Ovary (tissue), 9 donors: ENCODE data around the gene ING2. TPM values are rescaled to one million over a fixed set of nuclear protein-coding genes. Genes with fewer than 3 reads are reported as not detected.

Source experiments
- DNase-seq, 5 donors: peaks; one replicate each; pipeline ENCODE4 v3.0.0-alpha.2; 2019 to 2020
- H3K27ac ChIP-seq, 2 donors: fragments of 200-600 bp; one replicate each; pipeline versions ENCODE4 v1.5.1 to v1.8.0; 2019 to 2022
- H3K27me3 ChIP-seq: fragments of 200-600 bp; one replicate; pipeline ENCODE4 v1.8.0; 2022
- H3K36me3 ChIP-seq: fragments of 200-600 bp; sonication (generic); one replicate; pipeline ENCODE4 v1.5.1; 2019
- H3K4me1 ChIP-seq: one replicate; pipeline ENCODE4 v1.8.1; 2013; ENCODE audit warnings: mild to moderate bottlenecking, moderate library complexity; ENCODE audit not compliant: insufficient read depth
- H3K4me3 ChIP-seq: fragments of 200-600 bp; sonication (generic); one replicate; pipeline ENCODE4 v1.5.1; 2017
- H3K9me3 ChIP-seq, 2 donors: fragments of 200-600 bp in 1 of 2; sonication (generic) in 1 of 2; one replicate each; pipeline versions ENCODE4 v1.5.1 to v1.8.1; 2013 to 2019; ENCODE audit warnings: mild to moderate bottlenecking in 1 of 2, moderate library complexity in 1 of 2
- CTCF ChIP-seq, 3 donors: fragments of 450-650 bp in 2 of 3; fragments of 200-600 bp in 1 of 3; IDR thresholded peaks; one replicate each; pipeline versions ENCODE4 v1.5.1 to v1.8.0; 2016 to 2022; ENCODE audit warnings: antibody characterized with exemption in 3 of 3, mild to moderate bottlenecking in 1 of 3
- EP300 ChIP-seq: sonication (generic); formaldehyde crosslinking; IDR thresholded peaks from one replicate; pipeline ENCODE4 v1.6.1; 2017; ENCODE audit warnings: antibody characterized with exemption
- POLR2A ChIP-seq: fragments of 450-650 bp; IDR thresholded peaks from one replicate; pipeline ENCODE4 v1.6.1; 2017; ENCODE audit warnings: antibody characterized with exemption, mild to moderate bottlenecking, moderate library complexity
- WGBS, 3 donors: extraction: QIAGEN DNeasy Blood & Tissue Kit in 1 of 3; methylation state at CpG; one replicate each; pipeline versions ENCODE4 v1.1.5 to v1.1.7; 2013 to 2017; 5-methylcytosine and 5-hydroxymethylcytosine counted together
- intact Hi-C, 4 donors: fragments of 100-400 bp; cut with DNase I; formaldehyde crosslinking; loops; one replicate each; pipeline versions ENCODE4 v1.11.0 to v1.15.1; 2022 to 2023
- polyA plus RNA-seq, 2 donors: library from polyadenylated mRNA; stranded (reverse); fragments of 200-250 nt in 1 of 2; fragments of 350-450 nt in 1 of 2; fragmentation: Illumina TruSeq in 1 of 2; extraction: RNeasy Lipid Tissue Mini Kit (QIAGEN cat#74804) in 1 of 2; gene quantifications; one replicate each; pipeline ENCODE4 v1.2.3, GENCODE V29; 2013 to 2014
- total RNA-seq, 7 donors: library from RNA; depleted of rRNA in 2 of 7; stranded (reverse); fragments of >200 nt in 2 of 7; fragmentation: NEBNext Ultra II Directional in 3 of 7; extraction: Animal tissue kit (Norgen Biotek cat#: 25700) in 3 of 7; gene quantifications; one replicate each; pipeline versions ENCODE4 v1.1.0 to v1.2.4, GENCODE V29; 2016 to 2023
- donor health status: DM: no; HTN: no; CAD: no; lungs with moderate emphysema.
- donor health status: DM: no; HTN: no; CAD: no.
- donor health status: Bipolar disorder and iron deficiency.
- donor health status: DM: yes; HTN: yes; CAD: no.
- donor health status: DM: no; HTN: no; CAD: no.
- donor health status: DM: yes; HTN: yes; CAD: no.

ING2 gene
- total and polyA plus RNA-seq, 9 donors, result 19.3 to 47.5 (median 31.4) TPM

- no peaks in the 10 kb centered on the region for H3K27me3 ChIP-seq
- H3K9me3 ChIP-seq, result no peaks in the 10 kb centered on the region
- no peak for TF ChIP-seq CTCF (IDR thresholded peaks at IDR 0.05)
- no peak overlapping the region for H3K27ac ChIP-seq
- 57 to 69% (median 67%) methylated on average over 3 of the region's 3 CpGs for WGBS, 3 donors
- H3K4me1 ChIP-seq, result no peaks in the 10 kb centered on the region
- intact Hi-C loops, result no loop called here
- H3K36me3 ChIP-seq, result no peaks in the 10 kb centered on the region
- no peak overlapping the region for H3K4me3 ChIP-seq
- DNase-seq, result no peak
Measured at GRCh38 chr4:183495184-183495583, 9.7 kb upstream of the ING2 start.

GRCh38 chr4:183499389-183499788, 5.5 kb upstream of the ING2 start:
- 60 to 63% (median 61%) methylated on average over 2 of the region's 2 CpGs for WGBS, 3 donors
- intact Hi-C loops, result no loop called here

GRCh38 chr4:183499801-183500200, 5.1 kb upstream of the ING2 start:
- intact Hi-C loops, result loop anchor here (10.0 kb wide), 2 partner anchors 55 to 105 kb away; partner anchors contain the start of gene CDKN2AIP (in 1 of the 4)

More at GRCh38 chr4:183499389-183499788, 5.5 kb upstream of the ING2 start:
- H3K27ac ChIP-seq, result no peak overlapping the region
- H3K4me3 ChIP-seq, result no peak overlapping the region
- no peaks in the 10 kb centered on the region for H3K9me3 ChIP-seq
- H3K36me3 ChIP-seq, result no peaks in the 10 kb centered on the region
- DNase-seq, result no peak
- no peaks in the 10 kb centered on the region for H3K4me1 ChIP-seq
- no peaks in the 10 kb centered on the region for H3K27me3 ChIP-seq
- TF ChIP-seq POLR2A (no peak), CTCF (IDR thresholded peaks at IDR 0.05) (no peak), EP300 (no peak)

GRCh38 chr4:183503497-183504063, 1.3 kb upstream of the ING2 start:
- H3K36me3 ChIP-seq, result no peaks in the 10 kb centered on the region
- no peak for DNase-seq
- peak overlapping the region; percentile 79 to 97 for H3K27ac ChIP-seq
- no peaks in the 10 kb centered on the region for H3K9me3 ChIP-seq
- TF ChIP-seq POLR2A (no peak), EP300 (no peak), CTCF (IDR thresholded peaks at IDR 0.05) (no peak)
- H3K27me3 ChIP-seq, result no peaks in the 10 kb centered on the region
- WGBS, 3 donors, result 0 to 2% (median 2%) methylated on average over 15 of the region's 15 CpGs
- H3K4me3 ChIP-seq, result peak overlapping the region; percentile 57
- intact Hi-C loops, result loop anchor here (2.0 to 10.0 kb wide), 4 partner anchors 39 to 155 kb away; partner anchors contain the start of genes CDKN2AIP (in 1 of the 4), RWDD4 (in 1 of the 4) and TRAPPC11 (in 1 of the 4)
- H3K4me1 ChIP-seq, result peaks cover 1% of the 10 kb centered on the region

More at GRCh38 chr4:183499801-183500200, 5.1 kb upstream of the ING2 start:
- no peaks in the 10 kb centered on the region for H3K4me1 ChIP-seq
- no peak overlapping the region for H3K27ac ChIP-seq
- no peak overlapping the region for H3K4me3 ChIP-seq
- no peak for DNase-seq
- H3K27me3 ChIP-seq, result no peaks in the 10 kb centered on the region
- no peaks in the 10 kb centered on the region for H3K36me3 ChIP-seq
- no peaks in the 10 kb centered on the region for H3K9me3 ChIP-seq
- TF ChIP-seq EP300 (no peak), POLR2A (no peak), CTCF (IDR thresholded peaks at IDR 0.05) (no peak)
- 81 to 88% (median 82%) methylated on average over 5 of the region's 5 CpGs for WGBS, 3 donors
